D721Med (cell line): ENCODE data around the gene ISCU.

Experiments used
- DNase-seq: peaks from one replicate; pipeline ENCODE4 v3.0.0; 2011; ENCODE audit warnings: low spot score; ENCODE audit not compliant: insufficient read length
- FAIRE-seq: peaks from 2 replicates; lab custom pipeline; 2011; peaks lifted over from hg19 to GRCh38; lab: Jason Lieb, UNC
- TF ChIP-seq, protein P1 (sequence below): IDR thresholded peaks from 2 replicates; pipeline ENCODE4 v1.5.1; 2012; ENCODE audit warnings: mild to moderate bottlenecking, control low read depth; ENCODE audit not compliant: insufficient read depth; ENCODE audit errors: missing control alignments

Gene ISCU

DNA sequence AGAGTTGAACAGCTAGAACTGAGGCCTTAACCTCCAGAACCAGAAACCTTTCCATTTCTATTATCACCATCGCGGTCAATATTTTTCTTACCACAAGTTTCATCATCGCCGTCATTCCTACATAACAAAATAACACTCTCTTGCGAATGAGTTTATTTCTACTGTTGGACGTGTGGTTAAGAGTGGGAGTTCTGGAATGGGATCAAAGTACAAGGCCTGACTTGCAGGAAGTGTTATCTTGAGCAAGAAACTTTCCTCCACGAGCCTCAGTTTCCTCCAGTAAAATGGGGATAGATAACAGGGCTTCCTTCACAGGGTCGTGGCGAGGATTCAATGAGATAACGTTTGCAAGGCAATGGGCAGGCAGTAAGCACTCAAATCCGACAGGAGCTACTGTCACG lies 2.1 kb upstream of the ISCU start:
- TF ChIP-seq, protein P1, sequence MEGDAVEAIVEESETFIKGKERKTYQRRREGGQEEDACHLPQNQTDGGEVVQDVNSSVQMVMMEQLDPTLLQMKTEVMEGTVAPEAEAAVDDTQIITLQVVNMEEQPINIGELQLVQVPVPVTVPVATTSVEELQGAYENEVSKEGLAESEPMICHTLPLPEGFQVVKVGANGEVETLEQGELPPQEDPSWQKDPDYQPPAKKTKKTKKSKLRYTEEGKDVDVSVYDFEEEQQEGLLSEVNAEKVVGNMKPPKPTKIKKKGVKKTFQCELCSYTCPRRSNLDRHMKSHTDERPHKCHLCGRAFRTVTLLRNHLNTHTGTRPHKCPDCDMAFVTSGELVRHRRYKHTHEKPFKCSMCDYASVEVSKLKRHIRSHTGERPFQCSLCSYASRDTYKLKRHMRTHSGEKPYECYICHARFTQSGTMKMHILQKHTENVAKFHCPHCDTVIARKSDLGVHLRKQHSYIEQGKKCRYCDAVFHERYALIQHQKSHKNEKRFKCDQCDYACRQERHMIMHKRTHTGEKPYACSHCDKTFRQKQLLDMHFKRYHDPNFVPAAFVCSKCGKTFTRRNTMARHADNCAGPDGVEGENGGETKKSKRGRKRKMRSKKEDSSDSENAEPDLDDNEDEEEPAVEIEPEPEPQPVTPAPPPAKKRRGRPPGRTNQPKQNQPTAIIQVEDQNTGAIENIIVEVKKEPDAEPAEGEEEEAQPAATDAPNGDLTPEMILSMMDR, result no peak
- DNase-seq (no peak), FAIRE-seq (no peak)

DNA sequence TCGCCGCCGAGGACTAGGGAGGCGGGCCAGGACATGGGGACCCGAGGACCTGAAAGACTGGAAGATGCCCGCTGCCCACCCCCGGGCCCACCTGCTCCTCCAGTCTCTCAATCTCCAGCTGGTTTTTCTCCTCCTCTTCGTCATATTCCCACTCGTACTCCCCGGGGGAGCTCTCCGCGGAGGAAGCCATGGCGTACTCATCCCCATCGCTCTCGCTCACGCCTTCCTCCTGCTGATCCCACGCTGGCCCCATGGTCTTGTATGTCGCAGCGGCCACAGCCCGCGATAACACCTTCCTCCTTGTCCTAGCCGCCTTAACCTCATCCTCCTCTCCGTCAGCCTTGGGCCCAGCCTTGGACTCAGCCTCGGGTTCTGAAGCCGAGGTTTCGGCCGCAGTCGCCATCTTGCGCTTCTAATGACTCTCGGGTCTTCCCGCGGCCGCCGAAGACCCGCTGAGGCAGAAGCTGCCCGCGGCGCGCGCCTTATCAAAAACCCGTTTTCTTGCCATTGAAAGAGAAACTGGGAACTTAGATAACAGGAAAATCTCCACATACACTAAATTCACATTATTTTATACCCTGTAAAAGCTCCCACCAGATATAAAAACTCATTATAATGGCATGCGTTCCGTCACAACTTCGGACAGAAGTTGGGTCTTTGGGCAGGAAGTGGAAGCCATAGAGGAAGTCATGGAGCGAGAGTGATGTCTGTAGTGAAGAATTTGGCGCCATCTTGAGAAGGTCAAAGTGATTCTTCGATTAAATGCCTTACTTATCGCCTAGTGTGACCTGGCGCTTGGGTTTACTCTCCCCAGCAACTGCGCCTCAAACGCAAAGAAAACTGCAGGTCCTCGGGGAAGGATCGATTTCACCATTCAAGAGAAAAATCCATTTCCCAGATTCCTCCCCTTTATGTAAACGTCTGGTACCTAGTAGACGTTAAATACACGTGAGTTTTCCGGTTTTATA lies 1.4 kb upstream of the ISCU start, which contains the start of gene SART3:
Gene SART3, minus strand, starts transcription at position 422 of the 968 bp plus-strand sequence. Its CDS starts 19 bp downstream, at position 403.
- FAIRE-seq (no peak), DNase-seq (peak; percentile 78)
- TF ChIP-seq, protein P1, result no peak

DNA sequence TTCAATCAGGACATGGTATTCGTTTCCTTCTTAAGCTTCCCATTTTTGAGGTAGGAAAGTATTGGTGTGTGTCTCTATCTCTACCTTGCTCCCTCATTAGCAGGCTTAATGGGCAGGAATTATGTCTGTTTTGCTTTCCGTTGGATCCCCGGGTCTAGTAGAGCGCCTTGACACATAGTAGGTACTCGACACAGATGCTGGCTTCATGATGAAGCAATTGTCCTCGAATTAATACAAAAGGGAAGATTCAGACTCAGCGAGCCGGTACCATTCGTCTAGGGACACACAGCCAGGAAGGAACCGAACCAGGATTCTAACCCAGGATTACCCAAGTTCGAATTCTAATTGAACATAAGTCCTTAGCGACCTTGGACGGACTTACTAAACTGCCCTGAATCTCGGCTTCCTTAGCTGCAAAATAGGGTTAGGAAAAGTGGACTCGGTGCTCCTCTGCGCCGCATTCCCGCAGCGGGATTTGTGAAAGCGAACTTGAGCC lies 496 bp upstream of the ISCU start:
- no peak for DNase-seq
- TF ChIP-seq, protein P1, result no peak
- no peak for FAIRE-seq

DNA sequence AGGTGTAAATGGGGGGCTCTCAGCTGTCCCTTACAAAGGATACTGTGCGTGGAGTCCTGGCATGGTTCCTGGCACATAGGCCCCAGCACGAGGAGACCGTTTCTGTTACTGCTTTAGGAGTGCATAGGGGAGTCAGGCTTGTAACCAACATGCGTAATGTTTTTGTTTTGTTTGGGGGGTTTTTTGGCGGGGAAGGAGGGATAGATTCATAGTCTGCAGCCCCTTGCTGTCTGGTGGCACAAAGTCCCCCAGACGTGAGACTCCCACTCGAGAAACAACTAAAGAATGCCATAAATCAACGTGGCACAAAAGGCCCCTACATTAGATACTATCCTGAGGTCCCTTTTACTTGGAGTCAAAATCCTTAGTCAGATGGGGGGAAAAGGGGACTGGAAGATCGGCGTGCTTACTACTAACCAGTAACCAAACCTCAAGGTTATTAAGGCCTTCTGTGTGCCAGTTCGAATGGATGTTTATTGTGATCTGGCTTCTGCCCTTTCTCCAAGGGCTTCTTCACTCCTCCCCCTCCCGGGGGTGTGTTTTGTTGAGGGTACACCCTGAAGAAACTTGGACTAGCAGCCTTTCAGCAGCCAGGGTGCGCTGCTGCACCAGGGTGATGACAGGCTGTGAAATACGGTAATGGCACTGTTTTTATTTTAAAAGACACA lies 874 bp downstream of the ISCU start:
- DNase-seq (no peak), FAIRE-seq (no peak)
- TF ChIP-seq, protein P1, result peak; percentile 96

DNA sequence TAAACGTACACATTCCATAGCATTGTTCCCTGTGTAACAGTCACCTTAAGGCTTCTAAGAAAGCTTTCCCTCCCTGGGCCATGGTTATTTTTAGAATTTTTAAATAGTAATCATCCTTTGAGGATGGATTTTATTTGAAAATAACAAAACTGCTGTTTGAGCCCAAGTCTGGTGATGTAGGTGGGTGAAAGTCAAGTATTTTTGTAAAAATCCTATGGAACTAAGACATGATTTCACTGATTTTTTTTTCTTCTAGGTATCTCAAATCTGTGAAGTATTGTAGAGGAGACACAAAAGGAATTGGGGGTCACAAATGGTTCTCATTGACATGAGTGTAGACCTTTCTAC lies 1.4 kb downstream of the ISCU start:
- FAIRE-seq, result no peak
- TF ChIP-seq, protein P1, result no peak
- no peak for DNase-seq

DNA sequence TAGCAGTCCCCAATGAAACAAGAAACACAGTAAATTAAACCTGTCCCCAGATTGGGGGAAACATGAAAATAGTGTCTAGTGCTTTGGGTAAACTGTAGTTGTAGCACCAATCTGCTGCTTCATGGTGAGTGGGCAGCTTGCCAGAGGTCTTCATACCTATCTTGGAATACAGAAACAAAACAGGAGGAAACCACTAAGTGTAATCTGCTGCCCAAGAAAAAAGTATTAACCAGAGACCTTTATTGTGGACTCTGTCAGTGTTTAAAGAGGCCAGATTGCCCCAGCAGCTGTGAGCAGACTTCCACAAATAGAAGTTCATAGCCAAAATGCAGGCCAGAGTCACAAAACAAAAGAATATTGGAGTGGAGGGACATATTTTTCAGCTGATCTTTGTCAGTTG lies 2.3 kb downstream of the ISCU start:
- FAIRE-seq, result no peak
- DNase-seq, result no peak
- TF ChIP-seq, protein P1, result no peak
